Activated CD4-positive, alpha-beta T cell treated with anti-CD3 and anti-CD28 coated beads, Interleukin-2, amount 50 U/mL, for 24 hours (primary cell): Measurements from ENCODE around the gene C7orf25.

ENCODE experiments used
- DNase-seq, 2 donors: peaks; one replicate each; pipeline ENCODE4 v3.0.0-alpha.2; 2020; ENCODE audit warnings: low read depth in 1 of 2, low spot score in 1 of 2

The C7orf25 gene

GRCh38 chr7:42911454-42912447 lies at the start of gene C7orf25:
C7orf25 (minus strand) TSS chr7:42912070; CDS start chr7:42910900, 1,170 bp downstream.
- DNase-seq = peak; percentile 92 to 95

GRCh38 chr7:42961170-42961569 lies 49.3 kb upstream of the C7orf25 start:
- no peak for DNase-seq

GRCh38 chr7:42960762-42961161 lies 48.9 kb upstream of the C7orf25 start:
- no peak for DNase-seq

GRCh38 chr7:42959549-42959948 lies 47.7 kb upstream of the C7orf25 start:
- DNase-seq = no peak

- no peak for DNase-seq
These were observed 44.2 kb upstream of the C7orf25 start for GRCh38 chr7:42956062-42956461.

GRCh38 chr7:42953994-42954393 lies 42.1 kb upstream of the C7orf25 start:
- no peak for DNase-seq

- DNase-seq = no peak
These were observed 40.5 kb upstream of the C7orf25 start for GRCh38 chr7:42952328-42952727.

GRCh38 chr7:42950417-42950816 lies 38.5 kb upstream of the C7orf25 start:
- DNase-seq = no peak

GRCh38 chr7:42947521-42947920 lies 35.7 kb upstream of the C7orf25 start:
- DNase-seq = no peak

- no peak for DNase-seq
These were observed 34.7 kb upstream of the C7orf25 start for GRCh38 chr7:42946627-42946950.

GRCh38 chr7:42945821-42946626 lies 34.2 kb upstream of the C7orf25 start:
- DNase-seq = no peak

GRCh38 chr7:42940985-42941847 lies 29.3 kb upstream of the C7orf25 start:
- DNase-seq = peak; percentile 56 to 59

GRCh38 chr7:42939457-42940240 lies 27.8 kb upstream of the C7orf25 start:
- DNase-seq = peak in 1 of 2 donors; percentile 5

GRCh38 chr7:42935861-42936260 lies 24.0 kb upstream of the C7orf25 start:
- DNase-seq = no peak

- DNase-seq = no peak
These were observed 22.4 kb upstream of the C7orf25 start for GRCh38 chr7:42934291-42934690.

- no peak for DNase-seq
These were observed 21.1 kb upstream of the C7orf25 start for GRCh38 chr7:42932811-42933591.

GRCh38 chr7:42931834-42932651 lies 20.2 kb upstream of the C7orf25 start, which contains the start of the genes MRPL32 and PSMA2:
MRPL32 (plus strand) TSS chr7:42932376; CDS start chr7:42932387, 11 bp downstream.
PSMA2 (minus strand) TSS chr7:42932174; CDS start chr7:42932158, 16 bp downstream.
- peak; percentile 80 to 95 for DNase-seq

- DNase-seq = no peak
These were observed 19.6 kb upstream of the C7orf25 start for GRCh38 chr7:42931447-42931833.
